Tibial nerve (tissue), 4 donors: Measurements from ENCODE around the gene CCDC57.

Source experiments
- EP300 ChIP-seq, 2 donors: sonication (generic); formaldehyde crosslinking; IDR thresholded peaks; one replicate each; pipeline ENCODE4 v1.6.1; 2017; ENCODE audit warnings: antibody characterized with exemption in 2 of 2, mild to moderate bottlenecking in 1 of 2
- POLR2A ChIP-seq, 2 donors: fragments of 450-650 bp; IDR thresholded peaks; one replicate each; pipeline ENCODE4 v1.6.1; 2017; ENCODE audit warnings: antibody characterized with exemption in 2 of 2, mild to moderate bottlenecking in 2 of 2, moderate library complexity in 2 of 2
- TF ChIP-seq, protein P1 (sequence below), 5 experiments: fragments of 200-600 bp in 3 of 5; fragments of 450-650 bp in 2 of 5; sonication (generic) in 3 of 5; IDR thresholded peaks; one replicate each; pipeline ENCODE4 v1.5.1; 2016 to 2019; ENCODE audit warnings: antibody characterized with exemption in 5 of 5, mild to moderate bottlenecking in 3 of 5, moderate library complexity in 2 of 5

DNA sequence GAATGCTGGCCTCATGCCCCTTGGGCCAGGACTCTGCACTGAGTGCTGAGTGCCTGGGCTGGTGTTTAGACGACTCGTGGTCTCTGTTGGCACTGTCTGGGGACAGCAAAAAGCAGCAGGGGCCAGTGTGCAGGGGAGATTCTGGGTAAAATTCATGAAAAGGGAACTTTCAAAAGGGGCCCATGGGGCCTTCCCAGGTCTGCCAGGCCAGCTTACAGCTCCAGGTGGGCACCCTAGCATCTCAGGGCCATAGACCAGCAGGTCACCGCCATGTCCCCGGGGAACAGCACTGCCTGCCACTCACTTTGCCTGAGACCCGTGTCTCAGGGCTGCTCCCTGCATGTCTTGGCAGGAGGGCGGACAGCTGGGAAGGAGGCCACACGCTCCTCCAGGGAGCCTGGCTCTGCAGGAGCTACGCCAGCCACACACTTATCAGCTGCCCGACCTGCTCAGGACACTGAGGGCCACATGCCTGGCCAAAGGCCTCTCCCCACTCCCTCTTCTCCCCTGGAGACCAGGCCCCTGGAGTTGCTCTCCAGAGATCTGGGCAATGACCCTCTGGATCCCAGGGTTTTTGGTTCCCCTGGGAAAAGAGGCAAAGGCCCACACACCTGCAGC lies 105.8 kb downstream of the CCDC57 start:
- TF ChIP-seq, protein P1, sequence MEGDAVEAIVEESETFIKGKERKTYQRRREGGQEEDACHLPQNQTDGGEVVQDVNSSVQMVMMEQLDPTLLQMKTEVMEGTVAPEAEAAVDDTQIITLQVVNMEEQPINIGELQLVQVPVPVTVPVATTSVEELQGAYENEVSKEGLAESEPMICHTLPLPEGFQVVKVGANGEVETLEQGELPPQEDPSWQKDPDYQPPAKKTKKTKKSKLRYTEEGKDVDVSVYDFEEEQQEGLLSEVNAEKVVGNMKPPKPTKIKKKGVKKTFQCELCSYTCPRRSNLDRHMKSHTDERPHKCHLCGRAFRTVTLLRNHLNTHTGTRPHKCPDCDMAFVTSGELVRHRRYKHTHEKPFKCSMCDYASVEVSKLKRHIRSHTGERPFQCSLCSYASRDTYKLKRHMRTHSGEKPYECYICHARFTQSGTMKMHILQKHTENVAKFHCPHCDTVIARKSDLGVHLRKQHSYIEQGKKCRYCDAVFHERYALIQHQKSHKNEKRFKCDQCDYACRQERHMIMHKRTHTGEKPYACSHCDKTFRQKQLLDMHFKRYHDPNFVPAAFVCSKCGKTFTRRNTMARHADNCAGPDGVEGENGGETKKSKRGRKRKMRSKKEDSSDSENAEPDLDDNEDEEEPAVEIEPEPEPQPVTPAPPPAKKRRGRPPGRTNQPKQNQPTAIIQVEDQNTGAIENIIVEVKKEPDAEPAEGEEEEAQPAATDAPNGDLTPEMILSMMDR (IDR thresholded peaks at IDR 0.05): no peak
- TF ChIP-seq POLR2A (IDR thresholded peaks at IDR 0.05) (no peak), EP300 (IDR thresholded peaks at IDR 0.05) (no peak)
